H1 (cell line): ENCODE results near the gene CACNB1. TPM values are rescaled to one million over a fixed set of nuclear protein-coding genes. Genes with fewer than 3 reads are reported as not detected.

Experiments used
- CTCF ChIA-PET: fragments of 300-600 bp; sonication (Branson Sonifier 250); formaldehyde crosslinking; loops from one replicate; lab custom pipeline; 2021; ENCODE audit not compliant: partially characterized antibody; lab: Charles Lee
- POLR2A ChIA-PET: fragments of 300-600 bp; sonication (Branson Sonifier 250); formaldehyde crosslinking; loops from one replicate; lab custom pipeline; 2021; ENCODE audit warnings: inconsistent platforms; ENCODE audit not compliant: partially characterized antibody; lab: Charles Lee
- DNase-seq, 2 experiments: peaks; one replicate each; pipeline versions ENCODE4 v3.0.0 to v3.0.0-alpha.2; 2010 to 2022; ENCODE audit warnings: low spot score in 2 of 2, low read depth in 1 of 2, mixed read lengths in 1 of 2
- FAIRE-seq: peaks from 2 replicates; lab custom pipeline; 2011; peaks lifted over from hg19 to GRCh38; lab: Jason Lieb, UNC
- H2AFZ ChIP-seq: 2 replicates; pipeline ENCODE4 v1.8.1; 2012; ENCODE audit warnings: low read length, inconsistent platforms
- H2AK5ac ChIP-seq: 2 replicates; pipeline ENCODE4 v1.6.1; 2013; ENCODE audit warnings: low read depth, low read length
- H2BK120ac ChIP-seq: replicated peaks from 2 replicates; pipeline ENCODE3; 2013; ENCODE audit warnings: low read depth, low read length, inconsistent platforms
- H2BK12ac ChIP-seq: 2 replicates; pipeline ENCODE4 v1.6.1; 2013; ENCODE audit warnings: low read depth, low read length
- H2BK15ac ChIP-seq: 2 replicates; pipeline ENCODE4 v1.6.1; 2013; ENCODE audit warnings: low read length
- H2BK20ac ChIP-seq: 2 replicates; pipeline ENCODE4 v1.6.1; 2013; ENCODE audit warnings: low read length
- H2BK5ac ChIP-seq: 2 replicates; pipeline ENCODE4 v1.6.1; 2013; ENCODE audit warnings: low read depth, low read length
- H3K14ac ChIP-seq: 2 replicates; pipeline ENCODE4 v1.6.1; 2013; ENCODE audit warnings: inconsistent platforms; ENCODE audit not compliant: insufficient read length
- H3K18ac ChIP-seq: 2 replicates; pipeline ENCODE4 v1.6.1; 2013; ENCODE audit warnings: low read length; ENCODE audit errors: extremely low read depth
- H3K23ac ChIP-seq: 2 replicates; pipeline ENCODE4 v1.6.1; 2013; ENCODE audit warnings: inconsistent platforms; ENCODE audit not compliant: insufficient read length
- H3K23me2 ChIP-seq: 2 replicates; pipeline ENCODE4 v1.6.1; 2013; ENCODE audit warnings: low read depth, low read length
- H3K27ac ChIP-seq: 2 replicates; pipeline ENCODE4 v1.6.1; 2011; ENCODE audit warnings: low read depth, low read length, inconsistent platforms
- H3K27me3 ChIP-seq, 4 experiments: replicated peaks in 1 of 4; 1 replicate in 1 of 4; 2 replicates in 3 of 4; pipeline versions ENCODE4 v1.6.1 to v1.8.1; 2011 to 2013; ENCODE audit warnings: low read length in 3 of 4, mild to moderate bottlenecking in 3 of 4, inconsistent platforms in 2 of 4, mixed read lengths in 2 of 4, moderate library complexity in 1 of 4; ENCODE audit not compliant: control insufficient read depth in 3 of 4, insufficient read depth in 3 of 4; ENCODE audit errors: extremely low read depth in 1 of 4
- H3K36me3 ChIP-seq, 4 experiments: 2 replicates each; pipeline versions ENCODE4 v1.6.1 to v1.8.1; 2011 to 2013; ENCODE audit warnings: mild to moderate bottlenecking in 4 of 4, low read length in 3 of 4, moderate library complexity in 2 of 4, control low read depth in 1 of 4, inconsistent platforms in 1 of 4; ENCODE audit not compliant: insufficient read depth in 4 of 4, control insufficient read depth in 2 of 4
- H3K4ac ChIP-seq: replicated peaks from 2 replicates; pipeline ENCODE3; 2013; ENCODE audit warnings: low read length, low read depth, mixed read lengths, inconsistent platforms; ENCODE audit not compliant: insufficient read length
- H3K4me1 ChIP-seq, 4 experiments: replicated peaks in 1 of 4; 1 replicate in 1 of 4; 2 replicates in 3 of 4; pipeline versions ENCODE4 v1.6.1 to v1.8.1; 2011 to 2013; ENCODE audit warnings: low read length in 3 of 4, inconsistent platforms in 2 of 4, mixed read lengths in 1 of 4; ENCODE audit not compliant: insufficient read depth in 4 of 4, control insufficient read depth in 3 of 4
- H3K4me2 ChIP-seq, 2 experiments: 2 replicates each; pipeline versions ENCODE4 v1.6.1 to v1.8.1; 2011 to 2013; ENCODE audit warnings: low read depth in 2 of 2, low read length in 2 of 2, control low read depth in 1 of 2, inconsistent platforms in 1 of 2, mild to moderate bottlenecking in 1 of 2; ENCODE audit not compliant: insufficient read depth in 1 of 2
- H3K4me3 ChIP-seq, 4 experiments: fragments of 200-600, 300-600 bp in 1 of 4; sonication (generic), shearing (Covaris generic), sonication (Bioruptor Twin) in 1 of 4; 2 replicates each; pipeline versions ENCODE4 v1.5.1 to v1.8.1; 2011 to 2016; ENCODE audit warnings: low read length in 4 of 4, low read depth in 3 of 4, control low read depth in 2 of 4, inconsistent platforms in 2 of 4, mild to moderate bottlenecking in 2 of 4, mixed read lengths in 1 of 4, moderate library complexity in 1 of 4; ENCODE audit not compliant: insufficient read depth in 2 of 4; ENCODE audit errors: extremely low read depth in 1 of 4
- H3K56ac ChIP-seq: replicated peaks from 2 replicates; pipeline ENCODE3; 2013; ENCODE audit warnings: low read depth, mild to moderate bottlenecking, mixed read lengths, low read length, inconsistent platforms; ENCODE audit not compliant: insufficient read length
- H3K79me1 ChIP-seq: 2 replicates; pipeline ENCODE4 v1.6.1; 2013; ENCODE audit warnings: low read depth, low read length, control low read depth
- H3K79me2 ChIP-seq, 2 experiments: 2 replicates each; pipeline versions ENCODE4 v1.6.1 to v1.8.1; 2012 to 2013; ENCODE audit warnings: low read length in 2 of 2, mild to moderate bottlenecking in 2 of 2, inconsistent platforms in 1 of 2; ENCODE audit not compliant: insufficient read depth in 2 of 2, control insufficient read depth in 1 of 2
- H3K9ac ChIP-seq, 4 experiments: replicated peaks in 1 of 4; 1 replicate in 1 of 4; 2 replicates in 3 of 4; pipeline versions ENCODE4 v1.6.1 to v1.8.1; 2011 to 2013; ENCODE audit warnings: low read depth in 3 of 4, low read length in 3 of 4, control low read depth in 2 of 4, mild to moderate bottlenecking in 2 of 4, moderate library complexity in 2 of 4, inconsistent platforms in 1 of 4; ENCODE audit errors: extremely low read depth in 1 of 4
- H3K9me3 ChIP-seq, 2 experiments: 2 replicates each; pipeline versions ENCODE4 v1.6.1 to v1.8.1; 2012 to 2013; ENCODE audit warnings: mild to moderate bottlenecking in 2 of 2, moderate library complexity in 2 of 2, control low read depth in 1 of 2, inconsistent platforms in 1 of 2, low read depth in 1 of 2, low read length in 1 of 2, mixed read lengths in 1 of 2; ENCODE audit not compliant: insufficient read depth in 2 of 2
- H4K20me1 ChIP-seq, 2 experiments: replicated peaks in 1 of 2; 2 replicates each; pipeline versions ENCODE3 to v1.8.1; 2011 to 2013; ENCODE audit warnings: inconsistent platforms in 2 of 2, low read length in 2 of 2, mild to moderate bottlenecking in 1 of 2; ENCODE audit not compliant: insufficient read depth in 2 of 2, control insufficient read depth in 1 of 2
- H4K5ac ChIP-seq: 2 replicates; pipeline ENCODE4 v1.6.1; 2013; ENCODE audit warnings: low read length, low read depth, mixed read lengths, inconsistent platforms; ENCODE audit not compliant: insufficient read length
- H4K8ac ChIP-seq: 2 replicates; pipeline ENCODE4 v1.8.0; 2013; ENCODE audit warnings: mild to moderate bottlenecking, moderate library complexity, low read length, inconsistent platforms; ENCODE audit not compliant: insufficient read depth; ENCODE audit errors: extremely low read depth
- H4K91ac ChIP-seq: replicated peaks from 2 replicates; pipeline ENCODE3; 2013; ENCODE audit warnings: low read length, mixed read lengths, inconsistent platforms; ENCODE audit not compliant: insufficient read length
- CEBPB ChIP-seq: IDR thresholded peaks from 2 replicates; pipeline ENCODE4 v1.6.1; 2012; ENCODE audit warnings: low read depth, low read length
- CHD1 ChIP-seq: IDR thresholded peaks from 2 replicates; pipeline ENCODE4 v1.6.1; 2012; ENCODE audit warnings: low read depth, low read length, improper control_type of control experiment
- FOSL1 ChIP-seq: IDR thresholded peaks from 2 replicates; pipeline ENCODE4 v1.6.1; 2011; ENCODE audit warnings: mild to moderate bottlenecking, low read depth, low read length, moderate library complexity; ENCODE audit not compliant: insufficient read depth
- RXRA ChIP-seq: IDR thresholded peaks from 2 replicates; pipeline ENCODE4 v1.6.1; 2011; ENCODE audit warnings: low read depth, mild to moderate bottlenecking, low read length, moderate library complexity; ENCODE audit not compliant: insufficient read depth
- SP2 ChIP-seq: IDR thresholded peaks from 2 replicates; pipeline ENCODE4 v1.6.1; 2012; ENCODE audit warnings: mild to moderate bottlenecking, low read length, inconsistent platforms
- YY1 ChIP-seq: IDR thresholded peaks from 2 replicates; pipeline ENCODE4 v1.6.1; 2011; ENCODE audit warnings: low read depth, mild to moderate bottlenecking, low read length
- WGBS, 2 experiments: shearing (Covaris generic) in 1 of 2; methylation state at CpG; one replicate each; pipeline versions ENCODE4 v1.1.6 to v1.1.7; 2013 to 2015; ENCODE audit warnings: low lambda C conversion rate in 2 of 2, mixed read lengths in 2 of 2, inconsistent platforms in 1 of 2, low coverage in 1 of 2, missing lambda C conversion rate in 1 of 2; ENCODE audit not compliant: insufficient replicate concordance in 2 of 2, insufficient coverage in 1 of 2, insufficient read length in 1 of 2; ENCODE audit errors: extremely low coverage in 1 of 2, missing lambda C conversion rate in 1 of 2; 5-methylcytosine and 5-hydroxymethylcytosine counted together
- polyA plus RNA-seq, 7 experiments: library from polyadenylated mRNA; depleted of rRNA in 3 of 7; stranded (reverse) in 5 of 7; unstranded in 2 of 7; fragments of >200 nt in 5 of 7; fragments of 200-250 nt in 2 of 7; gene quantifications; 1 replicate in 5 of 7; 2 replicates in 1 of 7; 4 replicates in 1 of 7; pipeline versions ENCODE4 v1.2.1 to v1.2.3, GENCODE V29; 2011 to 2013; ENCODE audit warnings: missing spikeins in 2 of 7, mixed read lengths in 2 of 7
- total RNA-seq: library from RNA; stranded (reverse); fragmentation: NEBNext Ultra II Directional; extraction: Animal tissue kit (Norgen Biotek cat#: 25700); gene quantifications from 2 replicates; pipeline ENCODE4 v1.2.1, GENCODE V29; 2021
- TF ChIP-seq, protein P1 (sequence below): IDR thresholded peaks from 2 replicates; pipeline ENCODE4 v1.6.1; 2012; ENCODE audit warnings: inconsistent platforms

CACNB1 gene
- total and polyA plus RNA-seq, 2 of the 8 experiments (the other 6 are each of a cell fraction or from before 2014, with no cell fraction given): 7.2 to 17.8 TPM

DNA sequence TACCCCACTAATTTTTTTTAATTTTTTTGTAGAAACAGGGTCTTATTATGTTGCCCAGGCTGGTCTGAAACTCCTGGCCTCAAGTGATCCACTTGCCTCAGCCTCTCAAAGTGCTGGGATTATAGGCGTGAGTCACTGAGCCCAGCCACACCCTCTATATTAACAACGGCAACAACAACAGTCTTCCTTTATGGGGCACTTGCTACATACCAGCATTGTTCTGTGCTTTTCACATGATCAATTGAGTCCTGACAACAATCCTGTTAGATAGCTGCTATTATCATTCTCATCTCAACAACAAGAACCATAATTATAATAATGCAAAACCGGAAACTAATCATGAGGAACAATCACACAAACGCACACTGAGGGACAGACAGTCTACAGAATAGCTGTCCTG is 18.9 kb downstream of the CACNB1 start:
- H3K9me3 ChIP-seq: no peaks in the 10 kb centered on the region
- no peak overlapping the region for H2BK15ac ChIP-seq
- H3K4me3 ChIP-seq: no peak overlapping the region
- peaks cover 8 to 27% (median 11%) of the 10 kb centered on the region in 4 experiments for H3K36me3 ChIP-seq
- no peak overlapping the region for H2AFZ ChIP-seq
- H3K9ac ChIP-seq: no peak overlapping the region
- H3K4me1 ChIP-seq: peaks cover 0 to 13% (median 10%) of the 10 kb centered on the region in 4 experiments; a peak in 6 of 7 replicates
- POLR2A ChIA-PET: interaction anchor here (1.1 to 2.6 kb wide), 4 partner anchors 13 to 24 kb away, joined by 3 to 14 read pairs (median 5); partner anchors contain the start of genes ARL5C and RPL19
- no peak overlapping the region for H2BK5ac ChIP-seq
- TF ChIP-seq RXRA (no peak), CHD1 (no peak), YY1 (no peak), FOSL1 (no peak), SP2 (no peak), CEBPB (no peak)
- TF ChIP-seq, protein P1, sequence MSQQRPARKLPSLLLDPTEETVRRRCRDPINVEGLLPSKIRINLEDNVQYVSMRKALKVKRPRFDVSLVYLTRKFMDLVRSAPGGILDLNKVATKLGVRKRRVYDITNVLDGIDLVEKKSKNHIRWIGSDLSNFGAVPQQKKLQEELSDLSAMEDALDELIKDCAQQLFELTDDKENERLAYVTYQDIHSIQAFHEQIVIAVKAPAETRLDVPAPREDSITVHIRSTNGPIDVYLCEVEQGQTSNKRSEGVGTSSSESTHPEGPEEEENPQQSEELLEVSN: no peak
- TF ChIP-seq, all 59 proteins: peak for 0
- H2AK5ac ChIP-seq: no peak overlapping the region
- no peak overlapping the region for H3K14ac ChIP-seq
- H3K4me2 ChIP-seq: no peak overlapping the region
- DNase-seq (no peak), FAIRE-seq (no peak)
- H3K56ac ChIP-seq: no peak overlapping the region
- no peak overlapping the region for H3K23ac ChIP-seq
- no peak overlapping the region for H4K8ac ChIP-seq
- no peaks in the 10 kb centered on the region for H3K23me2 ChIP-seq
- WGBS, 2 experiments: 81% methylated on average over 4 of the region's 4 CpGs; no CpG with 5 or more reads in 1 of the 2 experiments
- H4K5ac ChIP-seq: no peak overlapping the region
- no peak overlapping the region for H3K4ac ChIP-seq
- H3K79me1 ChIP-seq: no peaks in the 10 kb centered on the region; the same call in 1 of the 2 replicates
- no peak overlapping the region for H3K18ac ChIP-seq
- H2BK120ac ChIP-seq: no peak overlapping the region
- H4K20me1 ChIP-seq: peaks cover 0 to 7% of the 10 kb centered on the region in 2 experiments
- H3K27ac ChIP-seq: no peak overlapping the region
- no peak overlapping the region for H4K91ac ChIP-seq
- H2BK12ac ChIP-seq: no peak overlapping the region
- CTCF ChIA-PET: interaction anchor here (0.9 to 7.8 kb wide), 5 partner anchors 16 to 195 kb away, joined by 4 to 151 read pairs (median 5); partner anchors contain the start of genes ARL5C and PLXDC1
- no peaks in the 10 kb centered on the region for H3K27me3 ChIP-seq
- H2BK20ac ChIP-seq: no peak overlapping the region
- H3K79me2 ChIP-seq: no peaks in the 10 kb centered on the region
